ENCODE results near the gene MCF2L. TPM values are rescaled to one million over a fixed set of nuclear protein-coding genes. Genes with fewer than 3 reads are reported as not detected.

MCF2L gene
- total and polyA plus RNA-seq, 10 of the 15 experiments (the other 5 are each of a cell fraction or from before 2014, with no cell fraction given) = 0.06 to 1.1 (median 0.21) TPM; not detected in 2

DNA sequence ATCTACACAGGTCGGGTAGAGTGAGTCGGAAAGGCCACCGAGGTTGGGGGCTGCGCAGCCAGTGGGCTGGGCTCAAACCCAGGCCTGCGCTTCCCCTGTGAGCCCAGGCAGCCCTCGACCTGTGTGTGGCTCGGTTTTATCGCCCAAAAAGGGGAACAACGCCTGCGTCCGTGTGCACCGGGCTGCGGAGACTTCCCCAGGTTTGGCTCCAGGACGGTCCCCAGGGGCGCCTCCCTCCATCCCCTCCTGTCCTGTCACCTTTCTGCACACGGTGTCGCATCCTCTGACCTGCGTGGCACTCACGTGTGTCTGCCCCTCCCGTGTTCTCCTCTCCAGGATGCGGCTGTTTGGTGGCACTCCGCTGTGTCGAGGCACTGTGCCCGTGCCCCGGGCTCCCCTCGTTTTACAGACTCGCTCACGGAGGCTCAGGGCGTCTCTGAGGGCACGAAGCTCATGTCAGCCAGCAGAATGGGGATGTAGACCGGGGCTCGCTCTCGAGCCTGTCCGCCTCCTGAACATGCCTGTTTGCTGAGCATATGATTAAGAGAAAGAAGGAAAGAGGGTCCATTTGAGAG, 25.9 kb downstream of the MCF2L start:
- CTCF ChIA-PET = no interaction called here
- SMC1A ChIA-PET (ENCODE audit: uncharacterized antibody, unreplicated experiment) = no interaction called here
- Histone ChIP-seq H3K4me1 (ENCODE audit: control insufficient read depth, insufficient read depth, low read length) (no peaks in the 10 kb centered on the region), H3K4me2 (ENCODE audit: control insufficient read depth, insufficient read depth) (no peak overlapping the region), H4K20me1 (ENCODE audit: control insufficient read depth, insufficient read depth) (no peaks in the 10 kb centered on the region), H3K36me3 (ENCODE audit: control insufficient read depth in 2 of 2, insufficient read depth in 2 of 2, low read length in 1 of 2) (no peaks in the 10 kb centered on the region), H3K79me2 (ENCODE audit: control insufficient read depth, insufficient read depth, low read length) (no peaks in the 10 kb centered on the region), H2AFZ (ENCODE audit: control insufficient read depth, low read depth, low read length) (no peak overlapping the region), H3K27ac (ENCODE audit: control insufficient read depth, insufficient read depth) (no peak overlapping the region), H3K9ac (ENCODE audit: control insufficient read depth, insufficient read depth, low read length) (no peak overlapping the region), H3K9me3 (replicated peaks; ENCODE audit: control insufficient read depth, insufficient read depth, low read length) (no peaks in the 10 kb centered on the region), H3K27me3 (replicated peaks in 1 of 2; ENCODE audit: control insufficient read depth in 2 of 2, insufficient read depth in 2 of 2, low read length in 1 of 2) (no peaks in the 10 kb centered on the region; a peak in 2 of 4 replicates), H3K4me3 (no peak overlapping the region)
- RAD21 ChIA-PET (ENCODE audit: unreplicated experiment) = no interaction called here
- DNase-seq (ENCODE audit: low read depth, low spot score) = no peak
- FAIRE-seq = no peak
- ATAC-seq = no peak
- BruUV-seq (replicated peaks) = no TSS peak
- TF ChIP-seq RBBP5 (conservative IDR thresholded peaks at IDR 0.05) = no peak
- no peak for TF ChIP-seq RAD21 (IDR thresholded peaks at IDR 0.05; ENCODE audit: insufficient read depth, low read depth, low read length)
- TF ChIP-seq, protein P1, sequence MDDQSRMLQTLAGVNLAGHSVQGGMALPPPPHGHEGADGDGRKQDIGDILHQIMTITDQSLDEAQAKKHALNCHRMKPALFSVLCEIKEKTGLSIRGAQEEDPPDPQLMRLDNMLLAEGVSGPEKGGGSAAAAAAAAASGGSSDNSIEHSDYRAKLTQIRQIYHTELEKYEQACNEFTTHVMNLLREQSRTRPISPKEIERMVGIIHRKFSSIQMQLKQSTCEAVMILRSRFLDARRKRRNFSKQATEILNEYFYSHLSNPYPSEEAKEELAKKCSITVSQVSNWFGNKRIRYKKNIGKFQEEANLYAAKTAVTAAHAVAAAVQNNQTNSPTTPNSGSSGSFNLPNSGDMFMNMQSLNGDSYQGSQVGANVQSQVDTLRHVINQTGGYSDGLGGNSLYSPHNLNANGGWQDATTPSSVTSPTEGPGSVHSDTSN (IDR thresholded peaks at IDR 0.05; ENCODE audit: insufficient replicate concordance, low read depth, low read length) = no peak
- TF ChIP-seq FOXK2 (IDR thresholded peaks at IDR 0.05) = no peak
- WGBS (ENCODE audit: insufficient coverage, insufficient replicate concordance, low lambda C conversion rate, missing lambda C conversion rate) = 41% methylated on average over 34 of the region's 34 CpGs
- POLR2A ChIA-PET = no interaction called here
- intact Hi-C loops (cut with micrococcal nuclease; ENCODE audit: unreplicated experiment) (no loop called here), in situ Hi-C loops (cut with MboI) (no loop called here)

DNA sequence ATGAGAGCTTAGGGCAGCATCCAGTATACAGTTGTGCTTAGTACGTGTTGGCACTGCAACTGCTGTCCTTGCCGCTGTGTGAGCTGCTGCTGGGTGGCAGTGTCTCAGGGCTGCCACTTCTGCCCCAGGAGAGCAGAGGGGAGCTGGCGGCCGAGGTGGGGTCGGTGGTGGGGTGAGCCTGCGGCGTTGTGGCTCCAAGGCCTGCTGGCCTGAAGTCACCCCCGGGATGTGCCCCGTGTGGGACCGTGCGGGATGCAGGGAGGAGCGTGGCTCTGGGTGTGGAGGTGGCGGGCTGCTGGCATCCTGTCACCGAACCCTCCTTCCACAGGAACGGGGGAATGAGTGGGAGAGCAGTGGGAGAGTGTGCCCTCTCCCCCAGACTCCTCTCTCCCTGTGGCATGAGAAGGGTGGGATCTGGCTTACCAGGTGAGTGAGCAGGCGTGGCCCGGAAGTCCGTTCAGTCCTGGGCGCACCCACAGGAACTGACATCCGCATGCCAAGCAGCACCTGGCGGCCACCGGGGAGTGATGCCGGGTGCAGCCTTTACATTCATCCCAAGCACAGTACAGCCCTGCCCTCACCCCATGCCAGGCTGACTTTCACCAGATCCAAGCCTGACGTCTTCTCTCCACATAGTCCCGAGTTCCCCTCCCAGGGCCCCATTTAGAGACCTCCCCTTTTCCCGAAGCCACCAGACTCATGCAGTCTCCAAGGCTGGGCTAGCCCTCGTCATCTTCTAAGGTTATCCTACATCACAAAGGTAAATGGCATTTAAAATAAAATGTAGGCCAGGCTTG, 26.6 kb downstream of the MCF2L start:
- Histone ChIP-seq H3K27ac (ENCODE audit: control insufficient read depth, insufficient read depth) (no peak overlapping the region), H3K36me3 (ENCODE audit: control insufficient read depth in 2 of 2, insufficient read depth in 2 of 2, low read length in 1 of 2) (no peaks in the 10 kb centered on the region), H4K20me1 (ENCODE audit: control insufficient read depth, insufficient read depth) (no peaks in the 10 kb centered on the region), H2AFZ (ENCODE audit: control insufficient read depth, low read depth, low read length) (no peak overlapping the region), H3K9me3 (replicated peaks; ENCODE audit: control insufficient read depth, insufficient read depth, low read length) (no peaks in the 10 kb centered on the region), H3K9ac (ENCODE audit: control insufficient read depth, insufficient read depth, low read length) (no peak overlapping the region), H3K79me2 (ENCODE audit: control insufficient read depth, insufficient read depth, low read length) (no peaks in the 10 kb centered on the region), H3K4me3 (no peak overlapping the region), H3K27me3 (replicated peaks in 1 of 2; ENCODE audit: control insufficient read depth in 2 of 2, insufficient read depth in 2 of 2, low read length in 1 of 2) (no peaks in the 10 kb centered on the region), H3K4me2 (ENCODE audit: control insufficient read depth, insufficient read depth) (no peak overlapping the region), H3K4me1 (ENCODE audit: control insufficient read depth, insufficient read depth, low read length) (no peaks in the 10 kb centered on the region)
- WGBS (ENCODE audit: insufficient coverage, insufficient replicate concordance, low lambda C conversion rate, missing lambda C conversion rate) = 48% methylated on average over 26 of the region's 27 CpGs
- in situ Hi-C loops (cut with MboI) (no loop called here), intact Hi-C loops (cut with micrococcal nuclease; ENCODE audit: unreplicated experiment) (no loop called here)
- ChIA-PET CTCF (no interaction called here), RAD21 (ENCODE audit: unreplicated experiment) (no interaction called here), POLR2A (no interaction called here), SMC1A (ENCODE audit: uncharacterized antibody, unreplicated experiment) (no interaction called here)
- no peak for DNase-seq (ENCODE audit: low read depth, low spot score)
- no TSS peak for BruUV-seq (replicated peaks)
- no peak for FAIRE-seq
- no peak for ATAC-seq
- TF ChIP-seq POLR2AphosphoS2 (IDR thresholded peaks at IDR 0.05; ENCODE audit: low read depth, low read length) (no peak), CEBPB (IDR thresholded peaks at IDR 0.05; ENCODE audit: borderline replicate concordance in 1 of 2, low read depth in 2 of 2, low read length in 2 of 2) (no peak), MEF2A (IDR thresholded peaks at IDR 0.05; ENCODE audit: insufficient read depth, low read depth, low read length) (no peak), CHD1 (IDR thresholded peaks at IDR 0.05; ENCODE audit: low read depth, low read length) (no peak), ATF7 (IDR thresholded peaks at IDR 0.05; ENCODE audit: low read depth) (no peak), NR2C1 (IDR thresholded peaks at IDR 0.05) (no peak)
- TF ChIP-seq, protein P2, sequence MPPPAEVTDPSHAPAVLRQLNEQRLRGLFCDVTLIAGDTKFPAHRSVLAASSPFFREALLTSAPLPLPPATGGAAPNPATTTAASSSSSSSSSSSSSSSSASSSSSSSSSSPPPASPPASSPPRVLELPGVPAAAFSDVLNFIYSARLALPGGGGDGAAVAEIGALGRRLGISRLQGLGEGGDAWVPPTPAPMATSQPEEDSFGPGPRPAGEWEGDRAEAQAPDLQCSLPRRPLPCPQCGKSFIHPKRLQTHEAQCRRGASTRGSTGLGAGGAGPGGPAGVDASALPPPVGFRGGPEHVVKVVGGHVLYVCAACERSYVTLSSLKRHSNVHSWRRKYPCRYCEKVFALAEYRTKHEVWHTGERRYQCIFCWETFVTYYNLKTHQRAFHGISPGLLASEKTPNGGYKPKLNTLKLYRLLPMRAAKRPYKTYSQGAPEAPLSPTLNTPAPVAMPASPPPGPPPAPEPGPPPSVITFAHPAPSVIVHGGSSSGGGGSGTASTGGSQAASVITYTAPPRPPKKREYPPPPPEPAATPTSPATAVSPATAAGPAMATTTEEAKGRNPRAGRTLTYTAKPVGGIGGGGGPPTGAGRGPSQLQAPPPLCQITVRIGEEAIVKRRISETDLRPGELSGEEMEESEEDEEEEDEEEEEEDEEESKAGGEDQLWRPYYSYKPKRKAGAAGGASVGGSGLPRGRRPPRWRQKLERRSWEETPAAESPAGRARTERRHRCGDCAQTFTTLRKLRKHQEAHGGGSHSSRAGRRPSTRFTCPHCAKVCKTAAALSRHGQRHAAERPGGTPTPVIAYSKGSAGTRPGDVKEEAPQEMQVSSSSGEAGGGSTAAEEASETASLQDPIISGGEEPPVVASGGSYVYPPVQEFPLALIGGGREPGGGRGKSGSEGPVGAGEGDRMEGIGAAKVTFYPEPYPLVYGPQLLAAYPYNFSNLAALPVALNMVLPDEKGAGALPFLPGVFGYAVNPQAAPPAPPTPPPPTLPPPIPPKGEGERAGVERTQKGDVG (CRISPR knock-in tag; IDR thresholded peaks at IDR 0.05) = no peak
